GM19328 (cell line): ENCODE results near the gene ZNF48.
"Not testable (repeated sequence)": the region's sequence is repeated elsewhere in the genome, so short reads cannot be mapped to it uniquely, and the experiment has no call there.

ENCODE experiments used
- ATAC-seq: cut with Tn5 transposase; IDR thresholded peaks from one replicate; pipeline ENCODE4 v1.9.1; 2021; ENCODE audit warnings: mild to moderate bottlenecking, moderate library complexity; ENCODE audit not compliant: unreplicated experiment

The ZNF48 gene

DNA sequence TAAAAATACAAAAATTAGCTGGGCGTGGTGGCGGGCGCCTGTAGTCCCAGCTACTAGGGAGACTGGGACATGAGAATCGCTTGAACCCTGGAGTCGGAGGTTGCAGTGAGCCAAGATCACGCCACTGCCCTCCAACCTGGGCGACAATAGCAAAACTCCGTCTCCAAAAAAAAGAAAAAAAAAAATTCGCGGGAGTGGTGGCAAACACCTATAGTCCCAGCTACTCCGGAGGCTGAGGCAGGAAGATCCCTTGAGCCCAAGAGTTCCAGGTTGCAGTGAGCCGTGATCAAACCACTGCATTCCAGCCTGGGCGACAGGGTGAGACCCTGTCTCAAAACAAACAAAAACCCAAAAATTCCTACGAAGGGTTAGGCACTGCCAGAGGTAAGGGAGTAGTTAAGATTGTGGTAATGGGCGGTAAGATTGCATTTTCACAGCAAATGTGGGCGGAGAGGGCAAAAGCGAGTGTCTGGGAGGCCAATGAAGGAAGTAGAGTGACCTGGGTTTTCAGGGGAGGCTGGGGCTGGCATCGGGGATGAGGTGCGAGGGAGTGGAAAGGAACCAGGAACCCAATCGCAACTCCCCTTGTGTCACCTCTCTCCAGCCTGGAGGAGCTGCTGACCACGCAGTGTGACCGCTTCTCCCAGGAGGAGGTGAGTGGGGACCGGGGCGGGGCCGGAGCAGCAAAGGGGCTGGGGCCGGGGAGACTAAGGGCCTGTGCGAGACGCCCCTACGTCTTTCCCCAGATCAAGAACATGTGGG, 18.0 kb upstream of the ZNF48 start:
- no peak for ATAC-seq

DNA sequence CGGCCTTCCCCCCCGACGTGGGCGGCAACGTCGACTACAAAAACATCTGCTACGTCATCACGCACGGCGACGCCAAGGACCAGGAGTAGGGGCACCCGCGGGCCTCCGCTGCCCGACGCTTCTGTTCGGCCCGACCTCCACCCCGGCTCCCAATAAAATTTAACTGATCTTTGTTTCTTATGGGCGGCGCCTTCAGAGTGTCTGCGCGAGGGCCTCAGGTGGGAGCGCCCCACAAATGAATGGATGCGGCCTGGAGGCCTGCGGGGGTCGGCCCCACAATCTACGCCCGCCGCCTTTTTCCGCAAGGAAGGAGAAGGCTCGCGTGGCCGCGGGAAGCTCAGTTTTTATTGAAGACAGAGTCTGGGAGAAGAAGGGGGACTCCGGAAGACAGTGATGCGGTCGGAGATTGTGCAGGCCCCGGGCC, 17.4 kb upstream of the ZNF48 start:
- peak; percentile 37 for ATAC-seq

DNA sequence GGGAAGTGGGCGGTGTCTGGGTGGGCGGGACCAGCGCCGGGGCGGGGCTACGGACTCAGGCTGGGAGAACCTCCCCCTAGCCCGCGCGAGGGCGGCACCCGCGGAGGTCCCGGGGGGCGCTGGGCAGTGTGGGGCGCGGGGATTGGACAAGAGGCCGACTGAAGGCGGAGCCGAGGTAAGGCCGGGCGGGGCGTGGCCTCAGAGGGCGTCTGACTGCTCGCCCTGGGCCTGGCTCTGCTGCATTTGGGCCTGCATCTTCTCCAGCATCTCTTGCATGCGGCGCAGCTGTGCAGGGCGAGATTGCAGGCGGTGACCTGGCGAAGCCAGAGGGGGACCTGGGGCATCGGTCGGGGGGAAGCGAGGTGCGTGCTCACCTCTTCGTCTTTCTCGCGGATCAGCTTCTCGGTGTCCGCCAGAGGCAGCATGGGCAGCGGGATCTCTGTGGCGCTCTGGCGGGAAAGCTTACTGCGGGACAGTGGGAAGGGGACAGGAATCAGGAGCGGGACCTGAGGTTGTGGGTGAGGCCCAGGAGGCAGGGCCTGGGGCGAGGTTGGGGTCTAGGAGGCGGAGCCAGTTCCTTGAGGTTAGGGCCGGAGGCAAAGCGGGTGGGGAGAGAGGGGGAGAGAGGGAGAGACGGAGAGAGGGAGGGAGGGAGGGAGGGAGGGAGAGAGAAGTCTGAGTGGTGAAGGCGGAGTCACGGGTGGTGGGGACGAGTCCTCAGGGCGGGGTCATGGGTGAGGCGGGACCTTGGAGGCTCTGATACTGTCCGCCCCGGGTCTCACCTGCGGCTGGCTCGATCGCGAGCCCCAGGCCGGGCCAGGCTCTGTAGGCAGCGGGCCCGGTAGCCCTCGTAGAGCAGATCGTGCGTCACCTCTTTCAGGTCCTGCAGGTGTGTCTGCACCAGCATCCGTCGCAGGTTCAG, 16.7 kb upstream of the ZNF48 start:
- peak; percentile 88 for ATAC-seq

DNA sequence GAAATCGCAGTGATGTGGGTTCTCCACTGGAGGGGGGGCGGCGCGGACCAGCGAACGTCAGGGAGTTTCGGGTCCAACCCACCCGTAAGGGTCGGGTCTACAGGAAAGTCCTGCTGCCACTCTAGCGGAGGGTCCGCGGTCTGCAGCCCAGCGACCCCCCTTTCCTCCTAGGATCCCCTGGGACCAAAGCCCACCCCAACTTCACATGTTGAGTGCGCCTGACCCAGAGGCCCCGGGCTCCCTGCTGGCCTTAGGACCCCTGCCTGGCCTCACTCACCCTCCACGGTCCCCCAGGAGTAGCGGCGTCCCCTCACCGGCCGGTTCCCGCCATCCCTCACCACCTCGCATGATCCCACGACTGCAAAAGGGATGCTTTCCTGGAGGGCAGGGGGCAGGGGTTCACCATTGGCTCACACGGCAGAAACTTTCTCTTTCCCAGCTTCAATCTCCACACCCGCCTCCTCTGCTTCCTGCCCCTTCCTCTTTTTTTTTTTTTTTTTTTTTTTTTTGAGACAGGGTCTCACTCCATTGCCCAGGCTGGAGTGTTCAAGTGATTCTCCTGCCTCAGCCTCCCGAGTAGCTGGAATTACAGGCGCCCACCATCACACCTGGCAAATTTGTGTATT, 15.9 kb upstream of the ZNF48 start:
- no peak for ATAC-seq

DNA sequence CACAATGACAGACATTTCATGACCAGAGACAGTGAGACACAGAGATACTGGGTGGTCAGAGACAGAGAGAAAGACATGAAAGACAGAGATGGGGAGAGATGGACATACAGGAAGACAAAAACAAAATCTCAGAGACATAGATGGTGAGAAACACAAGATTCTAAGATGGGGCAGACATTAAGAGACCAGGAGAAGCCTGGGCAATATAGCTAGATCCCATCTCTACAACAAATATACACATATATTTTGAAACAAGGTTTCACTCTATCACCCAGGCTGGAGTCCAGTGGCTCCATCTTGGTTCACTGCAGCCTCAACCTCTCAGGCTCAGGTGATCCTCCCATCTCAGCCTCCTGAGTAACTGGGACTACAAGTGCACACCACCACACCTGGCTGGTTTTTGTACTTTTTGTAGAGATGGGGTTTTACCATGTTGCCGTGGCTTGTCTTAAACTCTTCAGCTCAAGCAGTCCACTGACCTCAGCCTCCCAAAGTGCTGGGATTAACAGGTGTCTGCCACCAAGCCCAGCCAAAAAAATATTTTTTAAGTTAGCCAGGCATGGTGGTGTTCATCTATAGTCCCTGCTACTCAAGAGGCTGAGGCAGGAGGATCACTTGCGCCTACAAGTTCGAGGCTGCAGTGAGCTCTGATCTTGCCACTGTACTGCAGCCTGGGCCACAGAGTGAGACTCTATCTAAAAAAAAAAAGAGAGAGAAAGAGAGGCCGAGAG, 15.0 kb upstream of the ZNF48 start:
- ATAC-seq = no peak

DNA sequence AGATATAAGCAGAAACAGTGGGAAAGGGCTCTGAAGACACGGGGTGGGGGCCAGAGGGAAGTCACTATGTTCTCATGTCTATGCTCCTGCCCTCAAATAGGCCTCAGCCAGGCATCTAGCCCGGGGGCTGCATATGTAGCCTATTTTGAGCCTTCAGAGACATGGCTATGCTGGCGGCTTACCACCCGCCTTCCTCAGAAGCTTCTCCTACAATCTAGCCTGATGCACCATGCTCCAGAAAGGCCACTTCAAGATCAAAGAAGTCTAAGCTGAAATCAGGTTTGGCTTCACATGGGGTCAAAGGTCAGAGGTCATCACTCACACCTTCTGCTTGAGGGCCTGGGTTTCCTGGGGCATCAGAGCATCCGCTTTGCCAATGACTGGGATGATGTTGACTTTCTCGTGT, 14.4 kb upstream of the ZNF48 start:
- no peak for ATAC-seq

DNA sequence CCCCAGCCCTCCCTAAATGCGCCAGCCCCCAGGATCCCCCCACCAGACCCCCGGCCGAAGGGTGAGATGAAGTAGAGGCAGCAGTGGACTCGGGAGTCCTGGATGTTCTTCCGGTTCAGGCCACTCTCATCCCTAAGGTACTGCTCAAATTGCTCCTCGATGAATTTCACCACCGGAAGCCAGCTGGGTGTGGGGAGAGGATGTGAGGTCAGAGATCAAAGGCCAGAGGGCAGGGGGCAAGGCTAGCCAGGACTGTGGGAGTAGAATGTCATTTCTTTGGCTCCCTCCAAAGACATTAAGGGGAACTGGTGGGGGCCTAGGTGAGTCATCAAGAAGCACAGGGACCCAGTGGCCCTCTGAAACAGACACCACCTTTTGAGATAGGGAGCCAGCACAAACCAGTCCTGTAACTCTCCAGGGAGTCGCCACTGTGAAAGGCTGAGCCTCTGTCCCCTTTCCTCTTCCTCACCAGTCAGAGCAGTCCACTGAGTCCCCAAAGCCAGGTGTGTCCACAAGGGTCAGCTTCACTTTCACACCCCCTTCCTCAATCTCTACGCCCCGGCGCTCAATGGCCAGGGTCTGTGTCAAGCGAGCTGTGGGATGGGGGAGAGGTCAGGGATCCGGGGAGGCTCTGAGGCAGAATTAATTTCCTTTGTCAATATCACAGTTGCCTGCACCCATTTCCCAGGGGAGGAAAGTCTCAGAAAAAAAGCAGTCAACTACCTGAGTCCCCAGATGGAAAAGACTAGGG, 13.8 kb upstream of the ZNF48 start:
- no peak for ATAC-seq

DNA sequence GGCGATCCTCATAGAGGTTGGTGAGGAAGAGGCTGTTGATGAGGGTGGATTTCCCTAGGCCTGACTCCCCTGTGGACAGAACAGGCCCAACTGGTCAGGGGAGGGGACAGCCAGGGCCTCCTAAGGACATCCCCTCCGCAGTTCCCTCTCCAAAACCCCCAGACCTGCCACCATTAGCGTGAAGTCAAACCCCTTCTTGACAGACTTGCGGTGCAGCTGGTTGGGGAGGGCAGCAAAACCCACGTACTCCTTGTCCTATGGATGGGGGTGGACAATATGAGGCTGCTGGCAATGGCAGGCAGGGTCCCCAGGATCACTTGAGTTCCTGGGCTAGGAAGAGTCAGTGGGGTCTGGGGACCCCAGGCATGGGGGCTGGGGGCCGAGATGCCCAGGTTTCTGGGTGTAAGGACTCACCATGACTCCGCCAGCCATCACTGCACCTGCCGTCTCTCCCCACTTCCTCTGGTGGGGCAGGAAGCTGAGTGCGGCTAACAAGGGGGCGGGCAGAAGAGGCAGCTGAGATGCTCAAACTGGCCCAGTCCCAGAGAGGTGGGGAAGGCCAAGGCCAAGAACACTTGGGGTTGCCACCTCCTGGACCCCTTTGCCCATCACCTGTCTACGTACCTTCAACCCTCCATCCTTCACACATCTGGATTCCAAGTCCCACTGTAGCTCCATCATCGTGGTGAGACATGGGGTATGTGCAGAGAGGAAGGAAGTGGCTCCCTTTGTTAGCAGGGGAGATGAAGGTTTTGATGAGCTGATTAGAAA, 12.9 kb upstream of the ZNF48 start, which contains the start of gene SEPTIN1:
Gene SEPTIN1, minus strand, starts transcription at position 451 of the 771 bp plus-strand sequence. Its CDS starts 19 bp downstream, at position 432.
- ATAC-seq = no peak

DNA sequence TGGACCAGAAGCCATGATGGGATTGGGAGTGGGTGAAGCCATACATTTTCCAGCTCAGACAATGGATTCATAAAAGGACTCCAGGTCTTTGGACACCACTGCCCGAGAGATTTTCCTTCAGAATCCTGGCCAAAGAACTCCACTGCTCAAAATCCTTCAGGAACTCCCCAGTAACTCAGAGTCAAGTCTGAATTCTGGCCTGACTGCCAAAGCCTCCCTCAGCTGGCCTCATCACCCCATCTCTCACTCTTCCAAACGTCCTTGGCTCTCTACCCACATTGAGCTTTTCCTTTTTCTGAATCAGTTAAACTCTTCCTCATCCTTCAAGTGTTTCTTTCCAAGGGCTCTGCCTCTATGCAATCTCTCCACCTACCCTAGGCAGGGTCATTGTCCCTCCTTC, 11.7 kb upstream of the ZNF48 start:
- no peak for ATAC-seq

DNA sequence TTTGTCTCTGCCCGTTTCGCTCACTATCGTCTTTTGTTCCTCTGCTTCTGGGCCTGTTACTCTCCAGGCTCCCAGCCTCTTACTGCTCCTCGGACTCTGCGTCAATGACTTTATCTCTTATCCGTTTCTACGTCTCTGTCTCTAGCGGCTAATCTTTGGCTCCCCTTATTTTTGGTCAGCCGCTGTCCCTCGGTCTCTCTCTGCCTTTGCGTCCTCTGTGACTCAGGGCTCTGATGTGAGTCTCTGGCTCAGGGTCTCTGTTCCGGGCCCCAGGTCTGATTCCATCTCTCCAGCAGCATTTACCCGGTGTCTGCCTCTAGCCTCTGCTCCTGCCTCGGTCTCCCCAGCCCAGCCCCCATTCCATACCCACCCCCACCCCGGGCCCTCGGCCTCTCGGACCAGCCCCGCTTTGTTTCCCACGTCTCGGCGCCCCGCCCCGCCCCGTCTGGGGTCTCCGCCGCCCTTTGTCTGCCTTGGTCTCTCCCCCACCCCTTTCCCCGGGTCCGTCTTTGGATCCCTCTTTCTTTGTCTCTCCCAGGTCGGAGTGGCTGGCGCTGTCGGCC, 547 bp upstream of the ZNF48 start:
- no peak for ATAC-seq

DNA sequence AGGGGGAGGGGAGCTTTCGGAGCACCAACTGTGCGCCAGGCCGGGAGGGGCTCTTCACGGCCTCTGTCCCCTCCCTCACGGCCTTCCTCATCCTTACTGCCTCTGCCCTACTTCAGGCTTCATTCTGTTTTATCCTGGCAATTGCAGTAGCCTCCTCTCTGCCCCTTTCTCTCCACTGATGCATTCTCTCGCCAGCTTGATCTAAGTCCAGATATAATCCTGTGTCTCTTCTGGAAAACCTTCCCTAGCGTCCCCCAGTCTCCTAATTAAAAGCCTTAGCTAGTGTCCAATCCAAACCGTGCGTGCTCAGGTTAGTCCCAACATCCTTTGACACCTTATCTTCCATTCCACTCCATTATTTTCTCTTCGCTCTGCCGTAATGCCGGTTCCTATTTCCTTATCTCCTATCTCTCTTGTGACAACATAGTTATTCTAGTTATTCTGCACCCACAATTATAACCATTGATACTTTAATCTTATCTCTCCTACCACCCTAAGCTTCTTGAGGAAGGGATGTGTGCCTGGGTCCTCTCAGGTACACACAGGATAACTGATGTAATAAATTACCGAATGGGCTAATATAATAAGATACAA, 869 bp downstream of the ZNF48 start:
- ATAC-seq = no peak

DNA sequence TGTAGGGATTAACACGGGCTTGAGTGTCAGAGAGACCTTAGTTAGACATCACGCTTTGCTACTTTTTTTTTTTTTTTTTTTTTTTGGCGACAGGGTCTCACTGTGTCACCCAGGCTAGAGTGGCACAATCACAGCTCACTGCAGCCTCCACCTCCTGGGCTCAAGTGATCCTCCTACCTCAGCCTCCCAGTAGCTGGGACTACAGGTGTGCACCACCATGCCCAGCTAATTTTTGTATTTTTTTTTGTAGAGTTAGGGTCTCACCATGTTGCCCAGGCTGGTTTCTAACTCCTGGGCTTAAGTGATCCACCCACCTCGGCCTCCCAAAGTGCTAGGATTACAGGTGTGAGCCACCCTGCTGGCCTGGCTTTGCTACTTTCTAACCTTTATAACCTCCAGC, 1.4 kb downstream of the ZNF48 start:
- not testable (repeated sequence) for ATAC-seq

DNA sequence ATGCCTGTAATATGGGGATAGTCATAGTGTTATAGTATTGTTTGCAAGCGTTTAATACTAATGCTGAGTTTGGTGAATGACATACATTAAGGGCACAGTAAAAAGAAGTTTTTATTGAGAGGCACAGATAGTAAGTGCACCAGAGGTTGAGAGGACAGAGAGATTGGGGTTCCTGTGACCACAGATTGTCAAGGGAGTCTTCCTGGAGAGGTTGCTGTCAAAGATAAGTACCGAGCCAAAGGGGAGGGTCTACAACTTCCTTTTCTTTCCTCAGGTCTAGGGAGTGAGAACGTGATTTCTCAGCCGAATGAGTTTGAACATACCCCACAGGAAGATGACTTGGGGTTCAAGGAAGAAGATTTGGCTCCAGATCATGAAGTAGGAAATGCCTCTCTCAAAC, 1.8 kb downstream of the ZNF48 start:
- ATAC-seq = no peak

DNA sequence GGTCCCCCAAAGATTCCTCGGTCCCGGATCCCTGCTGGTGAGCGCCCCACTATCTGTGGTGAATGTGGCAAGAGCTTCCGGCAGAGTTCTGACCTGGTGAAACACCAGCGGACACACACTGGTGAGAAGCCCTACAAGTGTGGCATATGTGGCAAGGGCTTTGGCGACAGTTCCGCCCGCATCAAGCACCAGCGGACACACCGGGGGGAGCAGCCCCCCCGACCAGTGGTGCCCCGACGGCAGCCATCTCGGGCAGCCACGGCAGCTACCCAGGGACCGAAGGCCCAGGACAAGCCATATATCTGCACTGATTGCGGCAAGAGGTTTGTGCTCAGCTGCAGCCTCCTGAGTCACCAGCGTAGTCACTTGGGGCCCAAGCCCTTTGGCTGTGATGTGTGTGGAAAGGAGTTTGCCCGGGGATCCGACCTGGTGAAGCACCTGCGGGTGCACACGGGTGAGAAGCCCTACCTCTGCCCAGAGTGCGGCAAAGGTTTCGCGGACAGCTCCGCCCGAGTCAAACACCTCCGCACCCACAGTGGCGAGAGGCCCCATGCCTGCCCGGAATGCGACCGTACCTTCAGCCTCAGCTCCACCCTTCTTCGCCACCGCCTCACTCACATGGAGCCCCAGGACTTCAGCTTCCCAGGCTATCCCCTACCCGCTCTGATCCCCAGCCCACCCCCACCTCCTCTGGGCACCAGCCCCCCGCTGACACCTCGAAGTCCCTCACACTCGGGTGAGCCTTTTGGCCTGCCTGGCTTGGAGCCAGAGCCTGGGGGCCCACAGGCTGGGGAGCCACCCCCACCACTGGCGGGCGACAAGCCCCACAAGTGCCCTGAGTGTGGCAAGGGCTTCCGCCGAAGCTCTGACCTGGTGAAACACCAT, 2.8 kb downstream of the ZNF48 start:
- ATAC-seq = no peak

DNA sequence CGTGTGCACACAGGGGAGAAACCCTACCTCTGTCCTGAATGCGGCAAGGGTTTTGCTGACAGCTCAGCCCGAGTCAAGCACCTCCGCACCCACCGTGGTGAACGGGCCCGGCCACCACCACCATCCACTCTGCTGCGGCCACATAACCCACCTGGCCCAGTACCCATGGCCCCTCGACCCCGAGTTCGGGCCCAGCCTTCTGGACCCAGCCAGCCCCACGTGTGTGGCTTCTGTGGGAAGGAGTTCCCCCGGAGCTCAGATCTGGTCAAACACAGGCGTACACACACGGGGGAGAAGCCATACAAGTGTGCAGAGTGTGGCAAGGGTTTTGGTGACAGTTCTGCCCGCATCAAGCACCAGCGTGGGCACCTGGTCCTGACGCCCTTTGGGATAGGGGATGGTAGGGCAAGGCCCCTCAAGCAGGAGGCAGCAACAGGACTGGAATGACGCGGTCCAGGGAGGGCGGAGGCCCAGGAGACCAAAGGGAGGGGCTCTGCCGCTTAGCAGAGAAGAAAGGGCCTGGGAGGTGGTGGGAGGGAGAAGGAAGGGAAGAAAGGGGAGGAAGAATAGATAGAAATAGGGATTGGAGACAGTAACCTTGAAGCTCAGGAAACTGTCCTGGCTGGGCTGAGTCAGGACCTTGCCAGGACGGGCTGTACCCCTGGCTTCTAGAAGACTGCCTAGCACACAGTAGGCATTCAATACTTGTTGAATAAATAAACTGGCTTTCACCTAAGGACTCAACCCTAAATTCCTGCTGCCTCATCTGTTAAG, 3.6 kb downstream of the ZNF48 start:
- ATAC-seq = no peak

DNA sequence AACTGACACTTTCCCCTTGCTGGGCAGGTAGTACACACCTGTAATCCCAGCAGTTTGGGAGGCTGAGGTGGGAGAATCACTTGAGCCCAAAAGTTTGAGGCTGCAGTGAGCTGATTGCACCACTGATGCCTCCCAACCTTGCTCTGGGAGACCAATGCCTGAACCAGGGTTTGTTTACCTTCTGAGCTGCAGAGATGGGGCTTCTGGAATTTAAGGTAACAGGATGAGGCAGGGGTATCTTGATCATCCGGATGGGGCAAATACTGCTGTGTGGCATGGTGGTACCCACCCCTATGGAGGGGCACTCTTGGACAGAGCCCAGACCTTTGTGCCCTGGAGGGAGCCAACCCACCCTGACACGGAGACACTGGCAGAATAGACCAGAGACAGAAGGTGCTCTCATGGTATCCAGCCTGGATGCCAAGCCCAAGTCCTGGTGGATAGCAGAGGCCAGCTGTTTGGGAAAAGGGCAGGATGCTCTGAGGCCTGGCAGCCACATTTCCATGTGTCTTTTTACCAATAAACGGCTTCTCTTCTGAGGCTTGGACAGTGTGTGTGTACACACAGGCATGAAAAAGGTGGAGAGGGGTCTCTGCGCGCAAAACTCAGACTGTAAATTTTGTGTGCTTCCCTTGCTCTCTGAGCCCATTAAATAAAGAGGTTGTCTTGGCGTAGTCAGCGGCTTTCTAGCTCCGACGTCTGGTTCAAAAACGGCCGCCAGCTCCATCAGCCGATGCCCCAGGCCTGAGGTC, 4.4 kb downstream of the ZNF48 start:
- no peak for ATAC-seq
